Daoy (cell line): ENCODE measurements around the gene LYRM7. TPM values are rescaled to one million over a fixed set of nuclear protein-coding genes. Genes with fewer than 3 reads are reported as not detected.
"Not testable (repeated sequence)": the region's sequence is repeated elsewhere in the genome, so short reads cannot be mapped to it uniquely, and the experiment has no call there.

Experiments used
- DNase-seq: peaks from one replicate; pipeline ENCODE4 v3.0.0-alpha.2; 2015; ENCODE audit warnings: low read depth
- total RNA-seq: library from RNA; depleted of rRNA; stranded (reverse); fragments of >200 nt; shearing (Covaris generic); gene quantifications from 2 replicates; pipeline ENCODE4 v1.2.3, GENCODE V29; 2014

LYRM7 gene
- total RNA-seq, 1 experiment from 2014 or later, result 14.9 TPM

DNA sequence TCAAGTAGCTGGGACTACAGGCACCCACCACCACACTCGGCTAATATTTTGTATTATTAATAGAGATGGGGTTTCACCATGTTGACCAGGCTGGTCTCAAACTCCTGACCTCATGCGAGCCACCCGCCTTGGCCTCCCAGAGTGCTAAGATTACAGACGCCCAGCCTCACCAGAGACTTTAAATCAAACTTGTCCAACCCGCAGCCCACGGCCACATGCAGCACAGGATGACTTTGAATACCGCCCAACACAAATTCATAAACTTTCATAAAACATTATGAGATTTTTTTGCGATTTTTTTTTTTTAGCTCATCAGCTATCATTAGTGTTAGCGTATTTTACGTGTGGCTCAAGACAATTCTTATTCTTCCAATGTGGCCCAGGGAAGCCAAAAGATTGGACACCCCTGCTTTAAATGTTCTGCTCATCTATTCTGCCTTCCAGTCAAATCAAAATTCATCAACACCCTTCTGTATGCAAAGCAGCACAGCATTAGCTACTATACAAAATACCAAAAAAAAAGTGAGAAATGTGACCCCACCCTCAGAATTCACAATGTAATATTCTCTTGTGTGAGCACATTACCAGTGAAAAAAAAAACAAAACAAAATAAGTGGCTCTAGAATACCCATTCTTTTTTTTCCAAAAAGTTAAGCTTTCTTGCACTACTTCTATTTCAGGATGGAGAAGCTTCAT lies 50.4 kb downstream of the LYRM7 start:
- no peak for DNase-seq

DNA sequence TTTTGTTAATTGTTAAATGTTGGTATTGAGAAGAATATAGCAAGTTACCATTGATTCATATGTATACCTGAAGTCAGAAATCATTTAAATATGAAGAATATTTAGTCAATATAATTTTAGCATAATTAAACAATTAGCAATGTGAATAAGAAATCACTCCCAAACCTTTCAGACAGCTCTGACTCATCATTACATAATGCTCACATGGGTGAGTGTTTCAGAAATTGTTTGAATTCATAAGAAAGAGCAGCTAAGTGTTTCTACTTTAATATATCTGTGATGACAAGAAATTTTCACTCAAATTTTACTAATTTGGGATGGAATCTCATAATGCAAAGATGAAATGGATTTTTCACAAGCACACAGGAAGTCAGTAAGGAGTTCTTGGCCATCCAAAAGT lies 51.1 kb downstream of the LYRM7 start:
- no peak for DNase-seq

DNA sequence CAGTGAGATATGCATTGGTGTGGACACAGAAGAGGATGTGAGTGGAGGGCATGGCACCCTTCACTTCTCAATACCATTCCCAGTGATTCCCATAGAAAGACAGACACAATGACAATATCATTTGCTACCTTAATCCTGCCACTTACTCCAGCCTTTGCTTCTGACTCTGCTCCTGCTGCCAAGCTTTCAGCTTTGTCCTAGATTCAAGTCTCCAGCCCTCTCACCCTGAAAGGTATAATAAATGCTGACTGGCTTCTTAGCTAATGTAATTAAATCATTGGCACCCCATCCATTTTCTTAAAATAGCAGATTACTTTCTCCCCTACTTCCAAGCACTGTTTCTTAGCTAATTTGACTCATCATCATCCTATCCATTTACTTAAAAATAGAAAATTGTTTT lies 52.0 kb downstream of the LYRM7 start:
- DNase-seq, result no peak

DNA sequence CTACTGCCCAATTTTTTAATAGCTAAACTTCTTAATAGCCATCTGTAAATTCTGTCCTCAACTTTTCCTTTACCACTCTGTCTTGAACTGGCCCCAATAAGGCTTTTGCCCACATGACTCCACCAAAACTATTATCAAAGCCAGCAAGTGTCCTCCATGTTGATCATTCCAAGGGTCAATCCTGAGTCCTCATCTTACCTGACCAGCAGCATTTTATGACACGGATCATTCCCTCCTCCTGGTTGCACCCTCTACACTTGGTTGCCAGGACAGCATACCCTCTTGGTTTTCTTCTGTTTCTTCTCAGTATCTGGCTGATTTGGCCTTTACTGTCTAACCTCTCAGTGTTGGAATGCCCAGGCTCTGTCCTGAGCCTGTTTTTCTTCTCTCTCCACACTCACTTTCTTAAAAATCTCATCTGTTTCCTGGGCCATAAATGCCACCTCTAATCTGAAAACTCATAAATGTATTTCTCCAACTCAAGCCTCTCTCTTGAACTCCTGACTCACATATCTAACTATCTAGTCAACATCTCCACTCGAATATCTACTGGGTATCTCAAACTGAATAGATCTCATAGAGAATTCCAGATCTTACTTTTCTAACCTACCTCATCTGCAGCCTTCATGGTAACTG lies 53.1 kb downstream of the LYRM7 start:
- no peak for DNase-seq

DNA sequence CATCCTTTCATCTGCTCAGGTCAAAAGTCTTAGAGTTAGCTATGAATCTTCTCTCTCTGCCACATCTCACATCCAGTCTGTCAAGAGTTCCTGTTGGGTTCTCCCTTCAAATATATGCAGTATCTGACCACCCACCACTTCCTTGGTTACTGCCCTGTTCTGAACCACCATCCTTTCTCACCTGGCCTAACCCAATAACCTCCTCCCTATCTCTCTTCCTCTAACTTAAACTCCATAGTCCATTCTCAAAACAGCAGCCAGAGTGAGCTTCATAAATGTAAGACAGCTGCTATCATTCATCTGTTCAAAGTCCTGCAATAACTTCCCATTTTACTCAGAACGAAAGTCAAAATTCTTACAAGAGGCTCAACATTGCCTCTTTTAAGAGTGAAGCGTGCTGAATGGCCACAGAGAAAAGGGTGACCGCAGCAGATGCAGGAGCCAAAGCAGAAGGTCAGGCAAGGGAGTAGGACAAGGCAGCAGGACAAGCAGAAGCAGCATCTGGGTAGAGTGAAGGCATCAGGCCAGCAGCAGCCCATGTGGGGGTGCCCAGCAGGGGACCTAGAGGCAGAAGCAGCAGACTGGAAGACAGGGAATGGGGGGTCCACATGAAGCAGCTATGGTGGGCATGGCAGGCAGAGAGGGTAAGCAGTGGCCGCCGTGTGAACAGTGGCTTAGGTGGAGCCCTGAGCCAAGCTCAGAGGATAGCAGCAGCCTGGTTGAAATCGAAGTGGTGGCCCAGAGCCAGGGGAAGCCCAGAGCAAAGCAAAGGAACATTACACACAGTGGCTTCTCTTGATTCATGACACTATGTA lies 53.9 kb downstream of the LYRM7 start:
- no peak for DNase-seq

DNA sequence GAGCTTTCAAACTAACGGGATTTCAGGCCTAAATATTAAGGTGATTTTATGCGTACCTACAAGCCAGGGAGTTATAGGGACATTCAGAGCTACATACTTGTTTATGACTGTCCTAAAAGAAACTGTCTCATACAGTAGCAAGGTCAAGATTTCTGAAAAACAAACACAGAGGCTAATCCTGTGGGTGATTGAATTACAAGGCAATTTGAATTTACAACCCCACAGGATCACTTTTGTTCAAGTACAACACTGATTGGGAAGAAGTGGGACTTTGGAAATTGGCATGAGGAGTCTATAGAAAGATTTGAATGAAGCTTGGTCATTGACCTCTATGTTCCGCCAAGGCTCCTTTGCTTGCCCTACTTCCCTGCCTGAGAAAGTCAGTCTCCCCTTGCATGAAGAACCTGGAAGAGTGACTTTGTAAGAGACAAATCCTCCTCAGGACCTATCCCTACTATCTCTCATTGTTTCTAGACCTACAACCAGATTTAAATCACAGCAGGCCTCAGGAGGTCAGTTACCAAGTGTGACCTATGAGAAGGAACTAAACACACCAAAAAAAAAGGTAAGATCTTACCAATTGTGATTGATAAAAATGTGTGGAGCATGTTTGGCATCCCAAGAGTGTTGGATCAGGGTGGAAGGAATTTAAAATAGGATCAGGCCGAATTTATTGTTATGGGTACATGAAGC lies 54.7 kb downstream of the LYRM7 start:
- no peak for DNase-seq

DNA sequence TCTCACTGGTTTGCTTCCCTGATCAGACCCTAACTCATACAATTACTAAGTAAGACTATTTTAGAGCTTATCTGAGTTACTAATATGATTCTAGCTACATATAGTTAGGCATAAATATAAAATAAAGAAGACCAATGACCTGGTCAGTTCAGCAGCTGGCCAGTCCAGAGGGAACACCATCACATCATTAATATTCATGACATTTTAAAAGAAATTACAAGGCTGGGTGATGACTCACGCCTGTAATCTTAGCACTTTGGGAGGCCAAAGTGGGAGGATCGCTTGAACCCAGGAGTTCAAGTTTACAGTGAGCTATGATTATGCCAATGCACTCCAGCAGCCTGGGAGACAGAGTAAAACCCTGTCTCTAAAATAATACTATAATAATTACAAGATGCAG lies 56.2 kb downstream of the LYRM7 start:
- no peak for DNase-seq

DNA sequence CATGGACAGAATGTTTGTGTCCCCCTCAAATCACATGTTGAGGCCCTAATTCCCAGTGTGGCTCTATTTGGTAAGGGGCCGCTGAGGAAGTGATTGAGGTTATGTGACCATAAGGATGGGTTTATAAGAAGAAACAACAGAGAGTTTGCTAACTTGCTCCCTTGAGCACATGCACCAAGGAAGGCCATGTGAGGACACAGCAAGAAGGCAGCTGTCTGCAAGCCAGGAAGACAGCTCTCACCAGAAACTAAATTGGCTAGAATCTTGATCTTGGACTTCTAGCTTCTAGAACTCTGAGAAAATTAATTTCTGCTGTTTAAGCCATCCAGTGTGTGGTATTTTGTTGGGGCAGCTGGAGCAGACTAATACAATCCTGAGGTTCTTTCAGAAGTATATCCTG lies 57.9 kb downstream of the LYRM7 start:
- DNase-seq, result no peak

DNA sequence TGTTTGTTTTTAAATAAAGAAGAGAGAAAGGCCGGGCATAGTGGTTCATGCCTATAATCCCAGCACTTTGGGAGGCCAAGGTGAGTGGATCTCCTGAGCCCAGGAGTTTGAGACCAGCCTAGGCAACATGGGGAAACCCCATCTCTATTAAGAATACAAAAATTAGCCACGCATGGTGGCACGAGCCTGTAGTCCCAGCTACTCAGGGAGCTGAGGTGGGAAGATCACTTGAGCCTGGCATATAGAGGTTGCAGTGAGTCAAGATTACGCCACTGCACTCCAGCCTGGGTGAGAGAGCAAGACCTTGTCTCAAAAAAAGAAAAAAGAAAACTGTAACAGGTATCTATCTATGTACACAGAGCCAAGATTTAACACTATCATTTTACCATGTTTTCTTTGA lies 58.9 kb downstream of the LYRM7 start:
- no peak for DNase-seq

DNA sequence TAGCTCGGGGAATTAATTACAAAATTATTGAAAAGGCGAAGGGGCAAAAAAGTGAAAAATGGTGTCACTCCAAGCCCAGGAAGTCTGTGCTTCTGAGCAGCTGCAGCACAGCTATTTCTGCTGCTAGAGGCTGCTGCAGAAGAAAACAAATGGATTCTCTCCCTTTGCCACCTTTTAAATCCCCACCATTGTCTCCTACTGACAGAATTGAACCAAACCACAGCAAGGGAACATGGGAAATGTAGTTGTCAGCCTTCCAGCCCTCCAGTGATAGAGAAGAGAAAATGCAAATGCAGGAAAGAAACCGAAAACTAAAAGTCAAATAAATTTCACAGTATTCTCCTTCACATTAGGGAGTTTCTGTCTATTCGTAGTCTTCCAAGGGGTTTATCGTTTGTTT lies 59.7 kb downstream of the LYRM7 start:
- peak; percentile 25 for DNase-seq

DNA sequence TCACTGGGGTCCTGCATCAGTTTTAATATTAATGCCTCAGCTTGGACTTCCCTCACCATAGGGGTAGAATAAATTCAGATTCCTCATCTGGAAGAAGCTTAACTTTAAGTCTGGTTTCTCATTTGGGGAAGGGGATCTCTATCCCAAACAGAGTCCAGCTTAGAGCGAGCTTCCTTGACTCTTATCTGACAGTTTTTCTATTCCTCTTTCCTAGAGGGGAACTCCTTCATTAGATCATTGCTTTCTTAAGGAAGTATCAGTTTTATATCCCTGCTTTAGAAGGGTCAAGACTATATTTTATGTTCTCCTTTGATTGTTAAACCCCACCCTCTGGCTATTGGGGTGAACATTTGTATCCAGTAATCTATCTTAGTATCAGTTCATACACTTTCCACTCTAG lies 68.9 kb downstream of the LYRM7 start:
- DNase-seq, result no peak

DNA sequence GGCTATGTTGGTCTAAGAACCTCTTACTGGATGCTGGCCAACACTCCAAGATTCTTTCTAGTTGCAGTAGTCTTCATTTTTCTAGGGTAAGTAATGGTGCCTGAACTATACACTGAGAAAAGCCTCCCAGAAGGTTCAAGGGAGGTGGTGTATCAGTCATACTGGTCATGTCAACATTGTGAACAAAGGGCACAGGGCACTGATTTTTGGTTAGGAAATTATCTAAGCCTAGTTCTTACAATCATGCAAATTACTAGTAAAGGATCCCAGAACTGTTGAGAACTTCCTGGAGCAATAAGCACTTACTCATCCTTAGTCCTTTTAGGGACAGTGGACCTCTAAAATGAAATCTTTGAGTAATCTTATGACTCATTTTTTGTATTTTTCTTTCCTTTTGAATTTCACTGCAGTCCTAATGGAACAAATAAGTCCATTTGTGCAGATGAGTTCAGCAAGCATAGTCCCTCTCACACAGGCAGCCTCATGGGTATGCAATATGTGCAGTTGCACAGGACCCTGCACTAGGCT lies 72.0 kb downstream of the LYRM7 start:
- peak; percentile 34 for DNase-seq

DNA sequence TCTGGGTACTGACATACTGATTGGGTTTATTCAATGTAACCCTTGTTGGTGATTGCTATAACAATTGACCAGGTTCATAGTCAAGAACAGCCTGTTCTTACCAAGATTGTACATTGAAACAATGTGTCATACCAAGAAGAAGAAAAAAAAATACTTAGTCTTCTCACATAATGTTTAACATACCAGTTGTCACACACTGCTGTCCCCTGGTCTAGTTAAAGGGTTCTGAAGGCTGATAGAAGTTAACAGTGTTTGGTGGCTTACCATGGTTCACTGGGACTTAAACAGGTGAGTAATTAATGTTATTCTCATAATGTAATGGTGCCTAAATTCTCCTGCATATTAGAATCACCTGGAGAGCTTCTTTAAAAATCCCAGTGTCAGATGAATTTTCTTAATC lies 74.6 kb downstream of the LYRM7 start:
- DNase-seq, result no peak

DNA sequence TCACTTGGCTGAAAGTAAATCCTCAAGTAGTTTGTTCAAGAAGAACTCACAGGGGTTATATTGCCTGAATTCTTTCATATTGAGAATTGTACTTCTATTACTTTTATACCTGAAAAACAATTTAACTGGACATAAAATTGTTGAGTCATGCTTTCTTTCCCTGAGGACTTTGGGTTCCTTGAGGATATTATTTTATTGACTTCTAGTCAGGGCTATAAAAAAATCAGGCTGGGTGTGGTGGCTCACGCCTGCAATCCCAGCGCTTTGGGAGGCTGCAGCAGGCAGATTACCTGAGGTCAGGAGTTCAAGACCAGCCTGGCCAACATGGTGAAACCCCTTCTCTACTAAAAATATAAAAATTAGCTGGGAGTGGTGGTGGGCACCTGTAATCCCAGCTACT lies 75.2 kb downstream of the LYRM7 start:
- DNase-seq, result no peak

DNA sequence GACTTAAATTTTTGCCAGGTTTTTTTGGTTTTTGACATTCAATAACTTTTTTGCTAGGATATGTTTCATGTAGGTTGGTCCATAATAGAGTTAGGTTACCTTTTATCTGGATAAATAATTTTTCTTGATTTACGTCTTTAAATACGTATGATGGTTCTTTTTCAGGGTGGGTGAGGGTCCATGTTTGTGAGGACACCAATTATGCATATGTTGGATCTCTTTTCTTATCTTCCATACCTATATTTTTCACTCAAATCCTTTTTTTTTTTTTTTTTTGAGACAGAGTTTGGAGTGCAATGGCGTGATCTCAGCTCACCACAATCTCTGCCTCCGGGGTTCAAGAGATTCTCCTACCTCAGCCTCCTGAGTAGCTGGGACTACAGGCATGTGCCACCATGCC lies 75.8 kb downstream of the LYRM7 start:
- no peak for DNase-seq

DNA sequence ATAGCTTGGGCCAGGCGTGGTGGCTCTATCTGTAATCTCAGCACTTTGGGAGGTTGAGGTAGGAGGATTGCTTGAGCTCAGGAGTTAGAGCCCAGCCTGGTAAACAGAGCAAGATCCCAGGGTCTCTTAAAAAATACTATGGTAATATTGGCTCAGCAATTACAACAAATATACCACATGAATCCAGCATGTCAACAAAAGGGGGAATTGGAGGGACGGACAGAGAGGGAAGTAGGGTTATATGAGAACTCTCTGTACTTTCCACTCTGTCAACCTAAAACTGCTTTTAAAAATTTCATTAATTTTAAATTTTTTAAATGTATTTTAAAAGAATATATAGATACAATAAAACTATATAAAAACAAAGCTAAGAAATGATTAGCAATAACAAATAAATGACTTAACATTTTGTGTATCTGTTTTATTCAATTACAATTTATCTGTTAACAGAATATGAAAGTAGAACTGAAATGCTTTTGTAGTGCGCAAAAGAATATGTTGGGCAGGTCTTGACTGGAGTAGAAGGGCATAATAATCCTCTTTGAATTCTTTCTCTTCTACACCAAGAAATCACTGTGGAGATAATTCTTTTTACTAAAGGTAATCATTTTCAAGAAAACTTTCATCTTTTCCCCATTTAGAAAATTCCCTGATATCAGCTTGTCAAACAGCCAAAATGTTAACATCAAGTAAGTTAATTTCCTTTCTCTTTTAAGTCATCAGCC lies 80.2 kb downstream of the LYRM7 start:
- DNase-seq, result no peak

DNA sequence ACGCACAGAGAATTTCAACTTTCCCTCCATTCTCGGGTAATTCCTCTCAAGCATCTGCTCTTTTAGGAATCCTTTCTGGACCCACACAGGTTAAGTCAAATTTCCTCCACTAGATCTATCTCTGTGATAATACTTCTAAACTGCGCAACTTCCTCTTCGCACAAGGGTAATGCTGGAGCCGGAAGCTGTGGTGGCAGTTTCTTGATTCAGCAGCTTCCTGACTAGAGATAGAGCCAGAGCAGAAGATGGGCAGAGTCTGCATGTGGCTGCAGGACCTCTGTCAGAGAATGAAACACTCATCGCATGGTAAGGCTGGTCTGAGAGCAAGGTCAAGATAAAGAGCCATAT lies 82.1 kb downstream of the LYRM7 start:
- no peak for DNase-seq

DNA sequence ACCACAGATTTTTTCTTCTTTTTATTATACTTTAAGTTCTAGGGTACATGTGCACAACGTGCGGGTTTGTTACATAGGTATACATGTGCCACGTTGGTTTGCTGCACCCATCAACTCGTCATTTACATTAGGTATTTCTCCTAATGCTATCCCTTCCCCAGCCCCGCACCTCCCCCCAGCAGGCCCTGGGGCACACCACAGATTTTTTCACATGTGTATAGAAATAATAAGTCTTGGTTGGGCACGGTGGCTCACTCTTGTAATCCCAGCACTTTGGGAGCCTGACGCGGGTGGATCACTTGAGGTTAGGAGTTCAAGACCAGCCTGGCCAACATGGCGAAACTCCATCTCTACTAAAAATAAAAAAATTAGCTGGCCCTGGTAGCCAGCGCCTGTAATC lies 83.3 kb downstream of the LYRM7 start:
- DNase-seq, result not testable (repeated sequence)

DNA sequence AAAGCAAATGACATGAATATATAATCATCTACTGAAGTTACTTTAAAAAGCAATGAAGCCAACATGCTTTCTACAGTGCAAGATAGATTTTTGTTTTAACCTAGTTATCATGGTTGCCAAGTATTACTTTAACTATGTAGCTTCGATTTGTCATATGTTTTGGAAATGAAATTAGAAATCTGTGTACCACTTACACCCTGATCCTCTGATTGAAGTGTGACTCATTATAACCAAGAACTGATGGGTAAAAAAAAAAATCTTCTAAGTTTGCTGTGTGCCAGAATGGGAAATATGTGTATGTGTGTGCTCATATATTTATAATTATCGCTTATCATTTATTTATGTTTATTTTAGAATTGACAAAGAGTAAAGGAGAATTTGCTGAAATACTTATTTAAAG lies 84.0 kb downstream of the LYRM7 start:
- DNase-seq, result no peak
